Activated T-cell treated with anti-CD3 and anti-CD28 coated beads, Interleukin-2, amount 50 U/mL, for 1 hour (primary cell): ENCODE measurements around the gene MATN1.
A peak's percentile ranks its signal among the peaks of the same experiment; 100 is the strongest.

ENCODE experiments used
- DNase-seq: peaks from one replicate; pipeline ENCODE4 v3.0.0-alpha.2; 2020

MATN1 gene

GRCh38 chr1:30730346-30731108 lies 7.1 kb upstream of the MATN1 start:
- no peak for DNase-seq

GRCh38 chr1:30729901-30730300 lies 6.5 kb upstream of the MATN1 start:
- no peak for DNase-seq

- no peak for DNase-seq
Observed at GRCh38 chr1:30728832-30729638, 5.7 kb upstream of the MATN1 start.

GRCh38 chr1:30728340-30728739 lies 5.0 kb upstream of the MATN1 start:
- DNase-seq: no peak

GRCh38 chr1:30727824-30728223 lies 4.4 kb upstream of the MATN1 start:
- no peak for DNase-seq

GRCh38 chr1:30726773-30727684 lies 3.6 kb upstream of the MATN1 start:
- no peak for DNase-seq

GRCh38 chr1:30726236-30726635 lies 2.9 kb upstream of the MATN1 start:
- DNase-seq: no peak

- DNase-seq: no peak
Observed at GRCh38 chr1:30725450-30726095, 2.2 kb upstream of the MATN1 start.

GRCh38 chr1:30724655-30725421 lies 1.5 kb upstream of the MATN1 start:
- no peak for DNase-seq

GRCh38 chr1:30724175-30724574 lies 790 bp upstream of the MATN1 start:
- no peak for DNase-seq

- no peak for DNase-seq
Observed at GRCh38 chr1:30721812-30722537, 1.4 kb downstream of the MATN1 start.

- DNase-seq: no peak
Observed at GRCh38 chr1:30721341-30721793, 2.0 kb downstream of the MATN1 start.

GRCh38 chr1:30720271-30721223 lies 2.8 kb downstream of the MATN1 start:
- DNase-seq: no peak

GRCh38 chr1:30719406-30720270 lies 3.7 kb downstream of the MATN1 start:
- no peak for DNase-seq

- peak; percentile 91 for DNase-seq
Observed at GRCh38 chr1:30718636-30719405, 4.6 kb downstream of the MATN1 start.

- peak; percentile 100 for DNase-seq
Observed at GRCh38 chr1:30718091-30718635, 5.2 kb downstream of the MATN1 start.

GRCh38 chr1:30716646-30717045 lies 6.7 kb downstream of the MATN1 start:
- DNase-seq: no peak

GRCh38 chr1:30715886-30716285 lies 7.5 kb downstream of the MATN1 start:
- no peak for DNase-seq
